ENCODE results near the gene CBLN2. TPM values are rescaled to one million over a fixed set of nuclear protein-coding genes. Genes with fewer than 3 reads are reported as not detected.

CBLN2 gene
- total and polyA plus RNA-seq, 4 donors: 0.02 to 0.42 TPM; not detected in 2

GRCh38 chr18:72530622-72531021, 13.5 kb downstream of the CBLN2 start:
- Histone ChIP-seq H3K4me3 (ENCODE audit: low read depth in 1 of 3, low read length in 3 of 3) (no peak overlapping the region), H3K36me3 (ENCODE audit: control insufficient read depth in 4 of 4, insufficient read depth in 3 of 4, low read depth in 1 of 4, low read length in 3 of 4) (no peaks in the 10 kb centered on the region), H3K4me1 (ENCODE audit: control insufficient read depth in 4 of 4, insufficient read depth in 4 of 4, low read length in 3 of 4) (no peaks in the 10 kb centered on the region), H3K27me3 (ENCODE audit: control insufficient read depth in 4 of 4, insufficient read depth in 4 of 4, low read length in 3 of 4) (peaks cover 0 to under 1% (median 0%) of the 10 kb centered on the region in 4 donors), H3K27ac (ENCODE audit: low read depth in 1 of 2, low read length in 2 of 2) (no peak overlapping the region), H3K9me3 (ENCODE audit: control insufficient read depth in 4 of 4, low read length in 3 of 4) (no peaks in the 10 kb centered on the region), H3K9ac (ENCODE audit: low read depth in 1 of 2, low read length in 2 of 2) (no peak overlapping the region)
- DNase-seq (ENCODE audit: low spot score): no peak
- WGBS: 45% methylated on average over 1 of the region's 1 CpG
- TF ChIP-seq RAD21 (IDR thresholded peaks at IDR 0.05): no peak
- TF ChIP-seq FOXA1 (IDR thresholded peaks at IDR 0.05): no peak
- no peak for TF ChIP-seq GABPA (IDR thresholded peaks at IDR 0.05 in 1 of 2, conservative IDR thresholded peaks at IDR 0.05 in 1 of 2)
- TF ChIP-seq NR2F2 (IDR thresholded peaks at IDR 0.05): no peak
- no peak for TF ChIP-seq REST (IDR thresholded peaks at IDR 0.05)
- no peak for TF ChIP-seq RXRA (IDR thresholded peaks at IDR 0.05)
- TF ChIP-seq FOXA2 (IDR thresholded peaks at IDR 0.05): no peak
- TF ChIP-seq SP1 (IDR thresholded peaks at IDR 0.05): no peak
- no peak for TF ChIP-seq JUND (IDR thresholded peaks at IDR 0.05)
- TF ChIP-seq HNF4A (conservative IDR thresholded peaks at IDR 0.05): no peak
- no peak for TF ChIP-seq EGR1 (IDR thresholded peaks at IDR 0.05; ENCODE audit: low read depth in 2 of 2)
- no peak for TF ChIP-seq YY1 (IDR thresholded peaks at IDR 0.05)
- no peak for TF ChIP-seq MAX (IDR thresholded peaks at IDR 0.05)
- TF ChIP-seq ZBTB33 (IDR thresholded peaks at IDR 0.05): no peak
- TF ChIP-seq HNF4G (IDR thresholded peaks at IDR 0.05): no peak
- no peak for TF ChIP-seq TAF1 (conservative IDR thresholded peaks at IDR 0.05)
- no peak for TF ChIP-seq ATF3 (IDR thresholded peaks at IDR 0.05)
- TF ChIP-seq CTCF (IDR thresholded peaks at IDR 0.05; ENCODE audit: low read depth, low read length, missing input control): no peak

All from liver (tissue), 9 donors.